HG03558 (cell line): ENCODE measurements around the gene BATF2.
"Not testable (repeated sequence)": the region's sequence is repeated elsewhere in the genome, so short reads cannot be mapped to it uniquely, and the experiment has no call there.

Source experiments
- ATAC-seq: cut with Tn5 transposase; IDR thresholded peaks from one replicate; pipeline ENCODE4 v1.9.1; 2021; ENCODE audit warnings: moderate number of reproducible peaks; ENCODE audit not compliant: unreplicated experiment; ENCODE audit errors: extremely low read depth

BATF2 gene

GRCh38 chr11:64996710-64997380 is at the start of gene BATF2:
BATF2 (minus strand) TSS chr11:64996971; CDS start chr11:64996914, 57 bp downstream.
- ATAC-seq = no peak

GRCh38 chr11:65045728-65046127 is 49.0 kb upstream of the BATF2 start:
- ATAC-seq = no peak

GRCh38 chr11:65045061-65045460 is 48.3 kb upstream of the BATF2 start:
- no peak for ATAC-seq

GRCh38 chr11:65043881-65044501 is 47.2 kb upstream of the BATF2 start:
- ATAC-seq = no peak

GRCh38 chr11:65042891-65043290 is 46.1 kb upstream of the BATF2 start:
- ATAC-seq = no peak

- peak; percentile 68 for ATAC-seq
Observed at GRCh38 chr11:65040847-65041622, 44.3 kb upstream of the BATF2 start, which contains the start of gene SAC3D1. SAC3D1 (plus strand) TSS chr11:65041210; CDS start chr11:65041293, 83 bp downstream.

- no peak for ATAC-seq
Observed at GRCh38 chr11:65040520-65040846, 43.7 kb upstream of the BATF2 start.

GRCh38 chr11:65036931-65037330 is 40.2 kb upstream of the BATF2 start:
- ATAC-seq = no peak

- no peak for ATAC-seq
Observed at GRCh38 chr11:65035579-65035978, 38.8 kb upstream of the BATF2 start.

GRCh38 chr11:65034423-65034822 is 37.7 kb upstream of the BATF2 start:
- ATAC-seq = no peak

- no peak for ATAC-seq
Observed at GRCh38 chr11:65032216-65032615, 35.4 kb upstream of the BATF2 start.

GRCh38 chr11:65027213-65028067 is 30.7 kb upstream of the BATF2 start, which contains the start of gene SNX15:
SNX15 (plus strand) TSS chr11:65027439; CDS start chr11:65027538, 99 bp downstream.
- ATAC-seq = peak; percentile 70

GRCh38 chr11:65026810-65027209 is 30.0 kb upstream of the BATF2 start:
- ATAC-seq = no peak

GRCh38 chr11:65023502-65023901 is 26.7 kb upstream of the BATF2 start:
- not testable (repeated sequence) for ATAC-seq

- no peak for ATAC-seq
Observed at GRCh38 chr11:65021509-65021908, 24.7 kb upstream of the BATF2 start.

- ATAC-seq = no peak
Observed at GRCh38 chr11:65021003-65021402, 24.2 kb upstream of the BATF2 start.

GRCh38 chr11:65019824-65020223 is 23.1 kb upstream of the BATF2 start:
- no peak for ATAC-seq

GRCh38 chr11:65017937-65018336 is 21.2 kb upstream of the BATF2 start:
- ATAC-seq = no peak

GRCh38 chr11:65016705-65017104 is 19.9 kb upstream of the BATF2 start:
- ATAC-seq = no peak

GRCh38 chr11:65014726-65015227 is 18.0 kb upstream of the BATF2 start:
- no peak for ATAC-seq
